RWPE2 (cell line): ENCODE measurements around the gene TMCC3.

Source experiments
- ATAC-seq: fragments of 200-7000 bp; cut with Tn5 transposase; 3 replicates; pipeline ENCODE4 v1.9.1; 2021; ENCODE audit warnings: low read depth
- DNase-seq: peaks from one replicate; pipeline ENCODE4 v3.0.0-alpha.2; 2020; ENCODE audit warnings: low spot score
- H3K27ac ChIP-seq: fragments of 450-650 bp; 2 replicates; pipeline ENCODE4 v1.5.1; 2017; ENCODE audit warnings: mild to moderate bottlenecking; ENCODE audit not compliant: poor library complexity, severe bottlenecking
- H3K27me3 ChIP-seq: fragments of 250-450 bp; sonication (Bioruptor Pico); 2 replicates; pipeline ENCODE4 v1.5.1; 2021; ENCODE audit warnings: mild to moderate bottlenecking, moderate library complexity; ENCODE audit not compliant: insufficient read depth, poor library complexity, severe bottlenecking
- H3K36me3 ChIP-seq: fragments of 250-450 bp; sonication (Bioruptor Pico); 2 replicates; pipeline ENCODE4 v1.5.1; 2020; ENCODE audit warnings: low read depth, mild to moderate bottlenecking, moderate library complexity
- H3K4me1 ChIP-seq: fragments of 250-450 bp; sonication (Bioruptor Pico); 2 replicates; pipeline ENCODE4 v1.5.1; 2021; ENCODE audit warnings: mild to moderate bottlenecking, moderate library complexity; ENCODE audit not compliant: insufficient read depth, poor library complexity, severe bottlenecking
- H3K4me3 ChIP-seq: fragments of 250-450 bp; sonication (Bioruptor Pico); 2 replicates; pipeline ENCODE4 v1.5.1; 2021; ENCODE audit warnings: mild to moderate bottlenecking, moderate library complexity; ENCODE audit not compliant: severe bottlenecking
- H3K9me3 ChIP-seq: fragments of 250-450 bp; sonication (Bioruptor Pico); 2 replicates; pipeline ENCODE4 v1.5.1; 2021; ENCODE audit warnings: mild to moderate bottlenecking, moderate library complexity; ENCODE audit not compliant: severe bottlenecking
- CTCF ChIP-seq: fragments of 450-650 bp; IDR thresholded peaks from one replicate; pipeline ENCODE4 v1.5.1; 2017; ENCODE audit warnings: mild to moderate bottlenecking, moderate library complexity; ENCODE audit not compliant: poor library complexity, severe bottlenecking

The TMCC3 gene

GRCh38 chr12:94575645-94576403 is 74.5 kb downstream of the TMCC3 start:
- Histone ChIP-seq H3K27ac (no peak overlapping the region), H3K27me3 (no peaks in the 10 kb centered on the region), H3K4me3 (no peak overlapping the region), H3K9me3 (no peaks in the 10 kb centered on the region), H3K36me3 (peaks cover 24% of the 10 kb centered on the region), H3K4me1 (peaks cover 12% of the 10 kb centered on the region)
- ATAC-seq (no peak), DNase-seq (no peak)
- no peak for TF ChIP-seq CTCF

GRCh38 chr12:94575024-94575423 is 75.3 kb downstream of the TMCC3 start:
- H3K4me1 ChIP-seq: peaks cover 20% of the 10 kb centered on the region
- DNase-seq (no peak), ATAC-seq (no peak)
- no peak overlapping the region for H3K4me3 ChIP-seq
- peaks cover 28% of the 10 kb centered on the region for H3K36me3 ChIP-seq
- H3K27ac ChIP-seq: no peak overlapping the region
- TF ChIP-seq CTCF: no peak
- no peaks in the 10 kb centered on the region for H3K9me3 ChIP-seq
- H3K27me3 ChIP-seq: no peaks in the 10 kb centered on the region

GRCh38 chr12:94571556-94571955 is 78.8 kb downstream of the TMCC3 start:
- no peak overlapping the region for H3K27ac ChIP-seq
- peak; percentile 79 for DNase-seq

GRCh38 chr12:94570161-94570560 is 80.2 kb downstream of the TMCC3 start:
- no peaks in the 10 kb centered on the region for H3K9me3 ChIP-seq
- no peaks in the 10 kb centered on the region for H3K27me3 ChIP-seq
- H3K27ac ChIP-seq: peak overlapping the region; percentile 20
- ATAC-seq (peak; percentile 66), DNase-seq (no peak)
- H3K36me3 ChIP-seq: peaks cover 24% of the 10 kb centered on the region
- H3K4me3 ChIP-seq: no peak overlapping the region
- H3K4me1 ChIP-seq: peaks cover 26% of the 10 kb centered on the region
- TF ChIP-seq CTCF: no peak

More at GRCh38 chr12:94571556-94571955, 78.8 kb downstream of the TMCC3 start:
- Histone ChIP-seq H3K4me3 (no peak overlapping the region), H3K4me1 (peaks cover 26% of the 10 kb centered on the region), H3K36me3 (peaks cover 28% of the 10 kb centered on the region), H3K27me3 (no peaks in the 10 kb centered on the region), H3K9me3 (no peaks in the 10 kb centered on the region)
- no peak for TF ChIP-seq CTCF
- ATAC-seq: peak; percentile 81

GRCh38 chr12:94567761-94568160 is 82.6 kb downstream of the TMCC3 start:
- H3K27me3 ChIP-seq: no peaks in the 10 kb centered on the region
- peaks cover 26% of the 10 kb centered on the region for H3K4me1 ChIP-seq
- H3K36me3 ChIP-seq: peaks cover 17% of the 10 kb centered on the region; the same call in 1 of the 2 replicates
- no peak for TF ChIP-seq CTCF
- no peaks in the 10 kb centered on the region for H3K9me3 ChIP-seq
- no peak for DNase-seq
- H3K4me3 ChIP-seq: no peak overlapping the region
- H3K27ac ChIP-seq: no peak overlapping the region
- no peak for ATAC-seq
